Progenitor cell of endocrine pancreas (in vitro differentiated cells): ENCODE measurements around the gene ADGRE2. TPM values are rescaled to one million over a fixed set of nuclear protein-coding genes. Genes with fewer than 3 reads are reported as not detected.

Experiments used
- DNase-seq: peaks from one replicate; pipeline ENCODE4 v3.0.0; 2021; ENCODE audit warnings: low spot score; ENCODE audit not compliant: unreplicated experiment
- H3K27ac Mint-ChIP-seq: 2 replicates; pipeline ENCODE4 v1.8.0; 2021; ENCODE audit warnings: mild to moderate bottlenecking, moderate library complexity, mixed read lengths
- H3K27me3 Mint-ChIP-seq: 2 replicates; pipeline ENCODE4 v1.8.0; 2021; ENCODE audit warnings: mixed read lengths
- H3K36me3 Mint-ChIP-seq: 2 replicates; pipeline ENCODE4 v1.8.0; 2022; ENCODE audit warnings: mixed read lengths; ENCODE audit not compliant: insufficient read depth
- H3K4me1 Mint-ChIP-seq: 2 replicates; pipeline ENCODE4 v1.8.0; 2021; ENCODE audit warnings: low read depth, mixed read lengths
- H3K4me3 Mint-ChIP-seq: 2 replicates; pipeline ENCODE4 v1.8.0; 2021; ENCODE audit warnings: low read depth, mild to moderate bottlenecking, moderate library complexity, mixed read lengths
- H3K9me3 Mint-ChIP-seq: 2 replicates; pipeline ENCODE4 v1.8.0; 2021; ENCODE audit warnings: low read depth, mixed read lengths
- total RNA-seq: library from RNA; stranded (reverse); gene quantifications from 2 replicates; pipeline ENCODE4 v1.2.1, GENCODE V29; 2021
- TF ChIP-seq, protein P1 (sequence below): fragments of 200-600 bp; sonication (generic); IDR thresholded peaks from one replicate; pipeline ENCODE4 v1.5.0; 2021; ENCODE audit warnings: antibody characterized with exemption, mild to moderate bottlenecking; ENCODE audit not compliant: unreplicated experiment

ADGRE2 gene
- total RNA-seq, 1 donor from 2014 or later: not detected

DNA sequence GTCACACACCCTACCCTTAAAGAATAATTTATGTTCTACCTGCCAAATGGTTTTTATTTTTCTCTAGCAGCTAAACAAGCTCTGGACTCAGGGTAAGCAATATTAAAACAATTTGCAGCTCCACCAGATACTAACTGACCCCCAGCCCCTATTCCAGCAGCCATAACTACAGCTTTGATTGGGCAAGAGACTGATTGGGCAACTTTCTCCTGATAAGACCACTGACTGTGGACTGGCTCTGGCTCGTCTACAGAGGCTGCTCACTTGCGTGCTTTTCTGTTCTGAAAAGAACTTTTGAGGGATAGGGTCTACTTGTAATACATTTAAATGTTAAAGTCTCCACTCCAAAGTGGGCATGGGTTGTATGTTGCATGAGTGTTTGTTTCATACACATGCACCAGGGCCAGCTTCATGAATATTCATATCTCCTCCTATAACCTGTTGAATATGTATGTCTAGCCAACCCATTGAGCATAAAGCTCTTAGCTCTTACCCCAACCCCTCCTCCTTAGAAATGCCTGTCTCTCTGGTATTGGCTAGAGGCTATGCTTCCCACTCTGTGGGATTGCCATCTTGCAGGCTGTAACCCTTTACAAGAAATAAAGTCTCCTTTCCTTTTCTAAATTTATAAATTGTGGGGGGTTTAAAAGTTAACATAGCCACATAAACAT lies 36.8 kb upstream of the ADGRE2 start:
- Mint-ChIP-seq H3K27ac (no peak overlapping the region), H3K9me3 (peaks cover 51% of the 10 kb centered on the region), H3K27me3 (no peaks in the 10 kb centered on the region), H3K4me3 (no peak overlapping the region), H3K36me3 (peaks cover 2% of the 10 kb centered on the region), H3K4me1 (no peaks in the 10 kb centered on the region)
- TF ChIP-seq, protein P1, sequence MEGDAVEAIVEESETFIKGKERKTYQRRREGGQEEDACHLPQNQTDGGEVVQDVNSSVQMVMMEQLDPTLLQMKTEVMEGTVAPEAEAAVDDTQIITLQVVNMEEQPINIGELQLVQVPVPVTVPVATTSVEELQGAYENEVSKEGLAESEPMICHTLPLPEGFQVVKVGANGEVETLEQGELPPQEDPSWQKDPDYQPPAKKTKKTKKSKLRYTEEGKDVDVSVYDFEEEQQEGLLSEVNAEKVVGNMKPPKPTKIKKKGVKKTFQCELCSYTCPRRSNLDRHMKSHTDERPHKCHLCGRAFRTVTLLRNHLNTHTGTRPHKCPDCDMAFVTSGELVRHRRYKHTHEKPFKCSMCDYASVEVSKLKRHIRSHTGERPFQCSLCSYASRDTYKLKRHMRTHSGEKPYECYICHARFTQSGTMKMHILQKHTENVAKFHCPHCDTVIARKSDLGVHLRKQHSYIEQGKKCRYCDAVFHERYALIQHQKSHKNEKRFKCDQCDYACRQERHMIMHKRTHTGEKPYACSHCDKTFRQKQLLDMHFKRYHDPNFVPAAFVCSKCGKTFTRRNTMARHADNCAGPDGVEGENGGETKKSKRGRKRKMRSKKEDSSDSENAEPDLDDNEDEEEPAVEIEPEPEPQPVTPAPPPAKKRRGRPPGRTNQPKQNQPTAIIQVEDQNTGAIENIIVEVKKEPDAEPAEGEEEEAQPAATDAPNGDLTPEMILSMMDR: no peak
- no peak for DNase-seq

DNA sequence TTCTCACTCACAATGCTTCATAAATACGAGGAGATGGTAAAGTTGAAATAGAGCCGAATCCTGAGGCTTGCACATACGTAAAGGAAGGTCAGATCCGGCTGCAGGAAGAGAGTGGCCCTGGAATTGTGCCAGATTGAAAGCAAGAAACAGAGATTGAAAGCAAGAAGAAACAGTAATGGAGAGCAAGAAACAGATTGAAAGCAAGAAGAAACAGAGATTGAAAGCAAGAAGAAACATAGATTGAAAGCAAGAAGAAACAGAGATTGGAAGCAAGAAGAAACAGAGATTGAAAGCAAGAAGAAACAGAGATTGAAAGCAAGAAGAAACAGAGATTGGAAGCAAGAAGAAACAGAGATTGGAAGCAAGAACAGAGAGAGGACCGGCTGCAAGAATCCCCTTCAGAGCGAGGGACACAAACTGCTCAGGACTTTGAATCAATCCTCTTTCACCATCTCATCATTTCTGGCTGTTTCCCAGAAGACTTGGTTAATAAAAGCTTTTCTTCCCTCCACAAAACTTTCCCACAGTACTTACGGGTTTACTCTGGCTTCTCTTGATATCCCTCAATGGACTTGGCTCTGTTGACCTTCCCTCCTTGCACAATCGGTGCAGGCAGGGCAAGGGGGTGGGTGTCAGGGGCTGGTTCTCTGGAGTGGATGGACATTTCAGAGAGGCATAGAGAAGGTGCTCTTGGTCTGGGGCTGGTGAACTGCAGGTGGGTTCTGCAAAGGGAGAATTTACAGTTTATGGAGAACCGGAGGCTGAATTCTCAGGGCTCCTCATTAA lies 31.1 kb upstream of the ADGRE2 start:
- H3K9me3 Mint-ChIP-seq: peaks cover 36% of the 10 kb centered on the region
- TF ChIP-seq, protein P1: no peak
- no peak for DNase-seq
- H3K4me1 Mint-ChIP-seq: no peaks in the 10 kb centered on the region
- H3K4me3 Mint-ChIP-seq: no peak overlapping the region
- H3K27ac Mint-ChIP-seq: no peak overlapping the region
- no peaks in the 10 kb centered on the region for H3K27me3 Mint-ChIP-seq
- H3K36me3 Mint-ChIP-seq: peaks cover 1% of the 10 kb centered on the region

GRCh38 chr19:14804765-14805164 lies 26.4 kb upstream of the ADGRE2 start:
- no peak overlapping the region for H3K27ac Mint-ChIP-seq
- H3K27me3 Mint-ChIP-seq: no peaks in the 10 kb centered on the region
- TF ChIP-seq, protein P1: no peak
- DNase-seq: no peak
- H3K9me3 Mint-ChIP-seq: peaks cover 44% of the 10 kb centered on the region
- peaks cover 3% of the 10 kb centered on the region for H3K36me3 Mint-ChIP-seq
- no peak overlapping the region for H3K4me3 Mint-ChIP-seq
- no peaks in the 10 kb centered on the region for H3K4me1 Mint-ChIP-seq

GRCh38 chr19:14798760-14799159 lies 20.4 kb upstream of the ADGRE2 start:
- Mint-ChIP-seq H3K27ac (no peak overlapping the region), H3K36me3 (peaks cover 2% of the 10 kb centered on the region), H3K4me1 (no peaks in the 10 kb centered on the region), H3K9me3 (peaks cover 51% of the 10 kb centered on the region), H3K27me3 (no peaks in the 10 kb centered on the region), H3K4me3 (no peak overlapping the region)
- TF ChIP-seq, protein P1: no peak
- no peak for DNase-seq

GRCh38 chr19:14796021-14796420 lies 17.7 kb upstream of the ADGRE2 start:
- no peaks in the 10 kb centered on the region for H3K27me3 Mint-ChIP-seq
- no peak for DNase-seq
- no peaks in the 10 kb centered on the region for H3K36me3 Mint-ChIP-seq
- H3K4me3 Mint-ChIP-seq: no peak overlapping the region
- H3K4me1 Mint-ChIP-seq: no peaks in the 10 kb centered on the region
- H3K27ac Mint-ChIP-seq: no peak overlapping the region
- H3K9me3 Mint-ChIP-seq: peaks cover 53% of the 10 kb centered on the region
- TF ChIP-seq, protein P1: no peak
